ENCODE measurements around the gene S100A13.
A peak's percentile ranks its signal among the peaks of the same experiment; 100 is the strongest.
"Not testable (repeated sequence)": the region's sequence is repeated elsewhere in the genome, so short reads cannot be mapped to it uniquely, and the experiment has no call there.

Gene S100A13

GRCh38 chr1:153670257-153670858 lies 43.1 kb upstream of the S100A13 start:
- H3K27me3 ChIP-seq, result no peaks in the 10 kb centered on the region
- intact Hi-C loops (cut with DNase I; ENCODE audit: low total_unique reads), result loop anchor here (5.0 to 10.0 kb wide), 3 partner anchors 103 to 314 kb away; partner anchors contain the start of genes DENND4B, RAB13 and S100A2
- H3K9me3 ChIP-seq, result no peaks in the 10 kb centered on the region
- peaks cover 0 to 23% (median 17%) of the 10 kb centered on the region in 4 donors for H3K4me1 ChIP-seq
- peak overlapping the region; percentile 82 to 83 for H3K27ac ChIP-seq
- DNase-seq, result peak in 1 of 2 donors; percentile 75
- TF ChIP-seq, protein P1, sequence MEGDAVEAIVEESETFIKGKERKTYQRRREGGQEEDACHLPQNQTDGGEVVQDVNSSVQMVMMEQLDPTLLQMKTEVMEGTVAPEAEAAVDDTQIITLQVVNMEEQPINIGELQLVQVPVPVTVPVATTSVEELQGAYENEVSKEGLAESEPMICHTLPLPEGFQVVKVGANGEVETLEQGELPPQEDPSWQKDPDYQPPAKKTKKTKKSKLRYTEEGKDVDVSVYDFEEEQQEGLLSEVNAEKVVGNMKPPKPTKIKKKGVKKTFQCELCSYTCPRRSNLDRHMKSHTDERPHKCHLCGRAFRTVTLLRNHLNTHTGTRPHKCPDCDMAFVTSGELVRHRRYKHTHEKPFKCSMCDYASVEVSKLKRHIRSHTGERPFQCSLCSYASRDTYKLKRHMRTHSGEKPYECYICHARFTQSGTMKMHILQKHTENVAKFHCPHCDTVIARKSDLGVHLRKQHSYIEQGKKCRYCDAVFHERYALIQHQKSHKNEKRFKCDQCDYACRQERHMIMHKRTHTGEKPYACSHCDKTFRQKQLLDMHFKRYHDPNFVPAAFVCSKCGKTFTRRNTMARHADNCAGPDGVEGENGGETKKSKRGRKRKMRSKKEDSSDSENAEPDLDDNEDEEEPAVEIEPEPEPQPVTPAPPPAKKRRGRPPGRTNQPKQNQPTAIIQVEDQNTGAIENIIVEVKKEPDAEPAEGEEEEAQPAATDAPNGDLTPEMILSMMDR (IDR thresholded peaks at IDR 0.05), result no peak
- peaks cover 33 to 41% (median 38%) of the 10 kb centered on the region in 3 donors for H3K36me3 ChIP-seq
- H3K4me3 ChIP-seq, result peak overlapping the region; percentile 73 to 78

- H3K27me3 ChIP-seq, result no peaks in the 10 kb centered on the region
- peak overlapping the region in 1 of 2 donors; percentile 78 for H3K4me3 ChIP-seq
- TF ChIP-seq, protein P1 (IDR thresholded peaks at IDR 0.05), result no peak
- intact Hi-C loops (cut with DNase I; ENCODE audit: low total_unique reads), result loop anchor here (5.0 to 10.0 kb wide), 3 partner anchors 102 to 315 kb away; partner anchors contain the start of genes DENND4B, RAB13 and S100A2
- no peaks in the 10 kb centered on the region for H3K9me3 ChIP-seq
- peaks cover 40 to 49% (median 45%) of the 10 kb centered on the region in 3 donors for H3K36me3 ChIP-seq
- peaks cover 0 to 23% (median 17%) of the 10 kb centered on the region in 4 donors for H3K4me1 ChIP-seq
- DNase-seq, result no peak
- peak overlapping the region in 1 of 2 donors; percentile 83 for H3K27ac ChIP-seq
Measured at GRCh38 chr1:153669606-153670005, 42.3 kb upstream of the S100A13 start.

- intact Hi-C loops (cut with DNase I; ENCODE audit: low total_unique reads); H3K4me3 ChIP-seq; H3K9me3 ChIP-seq; DNase-seq; H3K27ac ChIP-seq; H3K27me3 ChIP-seq: not testable (repeated sequence)
- Histone ChIP-seq H3K4me1 (peaks cover 0 to 23% (median 17%) of the 10 kb centered on the region in 4 donors), H3K36me3 (peaks cover 50 to 58% (median 55%) of the 10 kb centered on the region in 3 donors)
Measured at GRCh38 chr1:153668672-153669071, 41.4 kb upstream of the S100A13 start.

DNA sequence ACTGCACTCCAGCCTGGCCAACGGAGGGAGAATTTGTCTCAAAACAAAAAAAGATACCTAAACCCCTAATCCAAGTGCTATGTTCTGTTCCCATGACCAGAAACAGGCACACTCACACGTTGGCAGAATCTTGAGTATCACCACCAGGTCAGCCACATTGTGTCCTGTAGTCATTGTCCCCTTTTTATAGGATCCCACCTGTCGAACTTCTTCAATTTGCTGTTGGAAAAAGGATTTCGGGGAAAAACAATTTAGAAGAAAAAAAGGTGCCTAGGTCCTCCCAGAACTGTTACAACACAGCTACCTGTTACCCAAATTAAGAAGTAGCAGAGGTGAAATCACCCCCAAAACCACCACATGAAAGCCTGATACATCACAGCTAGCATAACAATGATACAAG lies 40.1 kb upstream of the S100A13 start:
- Histone ChIP-seq H3K9me3 (no peaks in the 10 kb centered on the region), H3K36me3 (peaks cover 62 to 70% (median 67%) of the 10 kb centered on the region in 3 donors), H3K4me3 (no peak overlapping the region), H3K27ac (no peak overlapping the region), H3K27me3 (no peaks in the 10 kb centered on the region), H3K4me1 (peaks cover 0 to 23% (median 17%) of the 10 kb centered on the region in 4 donors)
- TF ChIP-seq, protein P1 (IDR thresholded peaks at IDR 0.05), result no peak
- DNase-seq, result peak in 1 of 2 donors; percentile 20
- intact Hi-C loops (cut with DNase I; ENCODE audit: low total_unique reads), result no loop called here

DNA sequence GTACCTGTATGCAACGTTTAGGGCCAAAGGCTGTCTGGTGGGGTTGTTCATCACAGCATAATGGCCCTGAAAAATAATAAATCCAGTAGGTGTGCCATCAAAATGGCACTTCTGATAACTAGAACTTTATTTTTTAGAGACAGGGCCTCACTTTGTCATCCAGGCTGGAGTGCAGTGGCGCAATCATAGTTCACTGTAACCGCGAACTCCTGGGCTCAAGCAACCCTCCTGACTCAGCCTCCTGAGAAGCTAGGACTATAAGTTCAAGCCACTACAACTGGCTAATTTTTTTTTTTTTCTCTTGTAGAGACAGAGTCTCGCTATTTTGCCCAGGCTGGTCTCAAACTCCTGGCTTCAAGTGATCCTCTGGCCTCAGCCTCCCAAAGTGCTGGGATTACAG lies 35.9 kb upstream of the S100A13 start:
- H3K36me3 ChIP-seq, result peaks cover 74 to 85% (median 77%) of the 10 kb centered on the region in 3 donors
- intact Hi-C loops (cut with DNase I; ENCODE audit: low total_unique reads), result no loop called here
- no peak overlapping the region for H3K27ac ChIP-seq
- H3K4me1 ChIP-seq, result peaks cover 4 to 11% (median 10%) of the 10 kb centered on the region in 4 donors
- no peaks in the 10 kb centered on the region for H3K9me3 ChIP-seq
- TF ChIP-seq, protein P1 (IDR thresholded peaks at IDR 0.05), result no peak
- no peak for DNase-seq
- no peak overlapping the region for H3K4me3 ChIP-seq
- no peaks in the 10 kb centered on the region for H3K27me3 ChIP-seq

- TF ChIP-seq, protein P1 (IDR thresholded peaks at IDR 0.05), result no peak
Measured at GRCh38 chr1:153662269-153662668, 35.0 kb upstream of the S100A13 start.

More at GRCh38 chr1:153662269-153662668, 35.0 kb upstream of the S100A13 start:
- H3K27ac ChIP-seq, result no peak overlapping the region
- DNase-seq, result no peak
- peaks cover 66 to 75% (median 68%) of the 10 kb centered on the region in 3 donors for H3K36me3 ChIP-seq
- H3K4me1 ChIP-seq, result peaks cover 4 to 11% (median 10%) of the 10 kb centered on the region in 4 donors
- H3K27me3 ChIP-seq, result no peaks in the 10 kb centered on the region
- no peaks in the 10 kb centered on the region for H3K9me3 ChIP-seq
- H3K4me3 ChIP-seq, result no peak overlapping the region
- intact Hi-C loops (cut with DNase I; ENCODE audit: low total_unique reads), result no loop called here

All from tibial artery (tissue), 4 donors.